ENCODE measurements around the gene ISG20L2. TPM values are rescaled to one million over a fixed set of nuclear protein-coding genes. Genes with fewer than 3 reads are reported as not detected.
A peak's percentile ranks its signal among the peaks of the same experiment; 100 is the strongest.

The ISG20L2 gene
- total RNA-seq, 1 donor from 2014 or later = 33.4 TPM

DNA sequence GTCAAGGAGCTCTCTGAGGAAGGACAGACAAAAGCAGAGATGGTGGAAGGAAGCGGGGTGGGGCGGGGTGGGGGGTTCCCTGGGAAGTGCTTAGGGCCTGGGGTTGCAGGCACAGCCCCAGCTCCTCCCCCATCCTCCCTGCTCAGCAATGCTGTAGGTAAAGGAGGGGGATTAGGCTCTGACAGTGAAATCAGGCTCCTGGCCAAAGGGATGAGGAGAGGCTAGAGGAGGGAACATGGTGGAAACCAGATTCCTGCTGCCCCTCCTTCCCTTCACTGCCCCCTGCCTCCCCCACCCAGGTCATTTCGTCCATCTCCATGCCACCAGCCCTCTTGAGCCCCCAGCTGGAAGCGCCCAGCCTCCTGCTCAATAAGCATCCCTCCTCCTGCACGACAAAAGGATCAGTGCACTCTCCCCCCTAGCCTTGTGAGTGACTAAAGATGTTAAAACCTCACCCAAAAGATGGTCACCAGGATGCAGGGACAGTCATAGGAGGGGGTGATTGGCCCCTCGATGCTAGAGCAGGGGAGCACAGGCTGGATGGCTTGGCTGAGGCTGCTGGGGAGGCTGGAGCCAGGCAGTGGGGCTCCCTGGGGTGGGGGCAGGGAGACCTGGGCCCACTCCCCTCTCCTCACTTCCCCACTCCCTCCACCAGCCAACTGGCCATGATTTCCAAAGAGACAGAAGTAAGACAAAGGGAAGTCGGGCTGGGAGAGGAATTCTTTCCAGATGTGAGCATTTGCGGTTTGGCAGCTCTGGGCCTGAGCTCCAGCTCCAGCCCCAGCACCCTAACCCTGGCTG lies 20.9 kb downstream of the ISG20L2 start:
- H3K36me3 Mint-ChIP-seq (ENCODE audit: low read depth, unreplicated experiment) = peaks cover 4% of the 10 kb centered on the region
- peaks cover 11% of the 10 kb centered on the region for H3K27me3 Mint-ChIP-seq (ENCODE audit: unreplicated experiment)
- peaks cover 17% of the 10 kb centered on the region for H3K4me1 Mint-ChIP-seq (ENCODE audit: unreplicated experiment)
- DNase-seq (ENCODE audit: low spot score) = no peak
- H3K9me3 Mint-ChIP-seq (ENCODE audit: unreplicated experiment) = no peaks in the 10 kb centered on the region
- no peak overlapping the region for H3K27ac Mint-ChIP-seq (ENCODE audit: unreplicated experiment)
- TF ChIP-seq, protein P1, sequence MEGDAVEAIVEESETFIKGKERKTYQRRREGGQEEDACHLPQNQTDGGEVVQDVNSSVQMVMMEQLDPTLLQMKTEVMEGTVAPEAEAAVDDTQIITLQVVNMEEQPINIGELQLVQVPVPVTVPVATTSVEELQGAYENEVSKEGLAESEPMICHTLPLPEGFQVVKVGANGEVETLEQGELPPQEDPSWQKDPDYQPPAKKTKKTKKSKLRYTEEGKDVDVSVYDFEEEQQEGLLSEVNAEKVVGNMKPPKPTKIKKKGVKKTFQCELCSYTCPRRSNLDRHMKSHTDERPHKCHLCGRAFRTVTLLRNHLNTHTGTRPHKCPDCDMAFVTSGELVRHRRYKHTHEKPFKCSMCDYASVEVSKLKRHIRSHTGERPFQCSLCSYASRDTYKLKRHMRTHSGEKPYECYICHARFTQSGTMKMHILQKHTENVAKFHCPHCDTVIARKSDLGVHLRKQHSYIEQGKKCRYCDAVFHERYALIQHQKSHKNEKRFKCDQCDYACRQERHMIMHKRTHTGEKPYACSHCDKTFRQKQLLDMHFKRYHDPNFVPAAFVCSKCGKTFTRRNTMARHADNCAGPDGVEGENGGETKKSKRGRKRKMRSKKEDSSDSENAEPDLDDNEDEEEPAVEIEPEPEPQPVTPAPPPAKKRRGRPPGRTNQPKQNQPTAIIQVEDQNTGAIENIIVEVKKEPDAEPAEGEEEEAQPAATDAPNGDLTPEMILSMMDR (IDR thresholded peaks at IDR 0.05; ENCODE audit: unreplicated experiment) = no peak
- no peak overlapping the region for H3K4me3 Mint-ChIP-seq (ENCODE audit: unreplicated experiment)

DNA sequence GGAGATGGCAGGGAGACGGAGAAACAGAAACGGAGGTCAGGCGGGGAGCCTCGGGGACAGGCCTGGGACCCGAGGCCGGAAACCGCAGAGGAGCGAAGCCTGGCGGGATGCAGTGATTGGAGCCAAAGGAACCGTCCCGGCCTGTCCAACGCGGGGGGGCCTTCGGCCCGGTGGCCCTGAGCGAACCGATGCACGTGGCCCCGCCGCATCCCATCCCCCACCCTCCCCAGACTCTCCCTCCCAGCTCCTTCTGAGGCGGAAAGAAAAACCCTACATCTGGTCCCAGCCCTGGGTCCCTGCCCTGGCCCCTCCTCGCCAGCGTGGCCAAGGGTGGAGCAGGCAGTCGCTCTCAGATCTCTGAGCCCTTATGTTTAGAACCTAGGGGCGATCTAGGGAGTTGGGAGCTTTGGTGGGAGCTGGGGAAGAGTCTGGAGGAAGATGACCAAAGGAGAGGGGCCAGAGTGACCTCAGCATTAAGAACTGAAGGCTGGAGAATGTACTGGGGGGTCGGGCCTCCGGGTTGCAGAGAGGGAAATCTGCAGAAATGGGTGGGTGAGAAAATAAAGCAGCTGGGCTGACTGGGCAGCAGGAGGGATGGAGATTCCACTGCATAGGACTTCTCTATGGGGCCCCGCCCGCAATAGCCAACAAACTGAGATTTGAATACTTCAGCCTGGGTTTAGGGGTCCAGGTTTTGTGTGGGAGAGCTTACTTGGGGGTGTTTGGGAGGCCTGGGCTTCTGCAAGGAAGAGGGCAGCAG lies 21.7 kb downstream of the ISG20L2 start:
- no peak for DNase-seq (ENCODE audit: low spot score)
- peaks cover 17% of the 10 kb centered on the region for H3K4me1 Mint-ChIP-seq (ENCODE audit: unreplicated experiment)
- H3K9me3 Mint-ChIP-seq (ENCODE audit: unreplicated experiment) = no peaks in the 10 kb centered on the region

DNA sequence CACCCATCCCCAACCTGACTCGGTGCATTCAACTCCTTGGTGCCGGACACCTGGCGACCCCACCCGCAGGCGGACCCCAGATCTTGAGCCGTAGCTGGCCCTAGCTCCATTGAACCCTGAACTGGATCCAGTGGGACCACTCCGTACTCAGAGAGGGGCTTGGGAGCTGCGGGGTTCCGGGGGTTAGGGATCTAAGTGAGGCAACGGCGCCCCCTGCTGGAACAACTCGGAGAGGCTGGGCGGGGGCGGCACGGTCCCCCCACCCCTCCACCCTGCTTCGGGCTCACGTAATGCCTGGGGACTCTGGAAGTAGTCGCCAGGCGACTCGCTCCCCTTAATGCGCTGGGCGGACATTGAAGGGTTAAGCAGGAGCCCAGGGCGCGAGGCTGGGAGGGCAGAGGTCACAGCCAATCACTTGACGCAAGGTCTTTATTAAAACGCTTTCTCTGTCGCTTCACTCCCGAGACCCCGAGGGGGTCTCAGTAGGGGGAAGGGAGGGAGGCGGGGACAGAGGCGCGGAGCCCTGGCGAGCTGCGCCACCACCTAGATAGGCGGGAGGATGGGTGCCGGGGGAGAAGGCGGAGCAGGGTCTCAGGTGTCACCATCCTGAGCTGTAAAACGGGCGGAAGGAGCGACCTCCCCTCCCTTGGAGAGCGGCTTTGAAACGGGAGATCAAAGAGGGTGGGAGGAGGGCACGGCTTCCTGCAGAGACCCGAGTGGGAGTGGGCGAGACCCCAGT lies 22.5 kb downstream of the ISG20L2 start:
- Mint-ChIP-seq H3K4me3 (ENCODE audit: unreplicated experiment) (peak overlapping the region; percentile 78), H3K4me1 (ENCODE audit: unreplicated experiment) (peaks cover 17% of the 10 kb centered on the region), H3K27me3 (ENCODE audit: unreplicated experiment) (peaks cover 17% of the 10 kb centered on the region), H3K36me3 (ENCODE audit: low read depth, unreplicated experiment) (peaks cover 4% of the 10 kb centered on the region), H3K9me3 (ENCODE audit: unreplicated experiment) (no peaks in the 10 kb centered on the region), H3K27ac (ENCODE audit: unreplicated experiment) (no peak overlapping the region)
- DNase-seq (ENCODE audit: low spot score) = peak; percentile 71
- TF ChIP-seq, protein P1 (IDR thresholded peaks at IDR 0.05; ENCODE audit: unreplicated experiment) = peak; percentile 94

More for the DNA sequence above, 21.7 kb downstream of the ISG20L2 start:
- TF ChIP-seq, protein P1 (IDR thresholded peaks at IDR 0.05; ENCODE audit: unreplicated experiment) = no peak
- peaks cover 13% of the 10 kb centered on the region for H3K27me3 Mint-ChIP-seq (ENCODE audit: unreplicated experiment)
- H3K4me3 Mint-ChIP-seq (ENCODE audit: unreplicated experiment) = peak overlapping the region; percentile 78
- peaks cover 4% of the 10 kb centered on the region for H3K36me3 Mint-ChIP-seq (ENCODE audit: low read depth, unreplicated experiment)
- peak overlapping the region; percentile 57 for H3K27ac Mint-ChIP-seq (ENCODE audit: unreplicated experiment)

DNA sequence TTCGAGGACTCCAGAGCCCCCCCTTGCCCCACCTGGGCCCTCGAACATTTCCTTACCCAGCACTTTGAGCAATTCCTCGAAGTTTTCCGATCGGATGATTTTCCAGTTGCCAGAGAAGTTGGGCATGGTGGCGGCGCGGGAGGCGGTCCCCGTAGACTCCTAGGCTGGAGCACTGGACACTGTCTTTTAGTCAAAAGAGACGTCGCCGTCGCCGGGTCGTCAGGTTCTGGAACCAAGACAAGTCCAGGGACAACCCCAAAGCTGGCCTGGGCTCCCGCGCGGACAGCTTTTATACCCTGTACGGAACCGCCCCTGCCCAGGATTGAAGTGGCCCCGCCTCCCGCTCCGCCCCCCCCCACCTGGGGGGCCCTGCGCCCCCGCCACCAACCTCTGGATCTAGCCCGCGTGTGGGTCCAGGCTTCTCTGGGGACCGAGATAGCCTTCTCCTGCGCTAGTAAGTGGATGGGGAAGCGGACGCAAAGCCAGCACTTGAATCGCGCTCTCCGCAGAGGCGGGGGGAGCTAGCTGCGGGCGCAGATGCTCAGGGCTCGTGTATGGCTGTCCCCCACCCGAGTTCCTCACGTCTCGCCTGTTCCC lies 23.1 kb downstream of the ISG20L2 start, which contains the start of gene CRABP2:
Gene CRABP2 (minus strand): TSS at position 263 of the 597 bp plus-strand sequence. CDS start 137 bp downstream, at position 126.
- H3K9me3 Mint-ChIP-seq (ENCODE audit: unreplicated experiment) = no peaks in the 10 kb centered on the region
- H3K27ac Mint-ChIP-seq (ENCODE audit: unreplicated experiment) = no peak within 1 kb of the TSS
- peaks cover 17% of the 10 kb centered on the region for H3K4me1 Mint-ChIP-seq (ENCODE audit: unreplicated experiment)
- peak; percentile 29 for DNase-seq (ENCODE audit: low spot score)
- H3K27me3 Mint-ChIP-seq (ENCODE audit: unreplicated experiment) = peaks cover 17% of the 10 kb centered on the region
- peaks cover 4% of the 10 kb centered on the region for H3K36me3 Mint-ChIP-seq (ENCODE audit: low read depth, unreplicated experiment)
- peak within 1 kb of the TSS; percentile 78 for H3K4me3 Mint-ChIP-seq (ENCODE audit: unreplicated experiment)
- TF ChIP-seq, protein P1 (IDR thresholded peaks at IDR 0.05; ENCODE audit: unreplicated experiment) = no peak

Data from endothelial cell (in vitro differentiated cells).